Measurements from ENCODE around the gene ERVMER34-1. TPM values are rescaled to one million over a fixed set of nuclear protein-coding genes. Genes with fewer than 3 reads are reported as not detected.

Gene ERVMER34-1
- total RNA-seq, 1 donor, result under 0.01 TPM

DNA sequence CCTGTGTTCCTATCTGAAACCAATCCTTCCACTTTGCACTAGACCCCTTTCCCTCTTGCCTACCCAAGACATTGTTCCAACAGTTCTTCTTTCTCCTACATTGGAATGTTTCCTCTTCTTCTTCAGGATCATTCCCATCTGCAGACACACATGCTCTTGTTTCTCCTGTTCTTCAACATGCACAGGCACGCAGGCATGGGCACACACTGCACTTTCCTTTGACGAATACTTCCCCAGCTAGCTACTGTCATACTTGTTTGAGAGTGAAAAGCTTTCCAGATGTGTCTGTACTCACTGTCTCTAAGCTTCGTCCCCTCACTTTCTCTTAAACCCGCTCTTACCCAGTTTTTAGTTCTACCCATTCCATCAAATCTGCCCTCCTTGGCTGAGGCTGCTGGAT, 31.8 kb upstream of the ERVMER34-1 start:
- H3K4me3 ChIP-seq (ENCODE audit: low read depth, low read length), result no peak overlapping the region
- TF ChIP-seq, protein P1, sequence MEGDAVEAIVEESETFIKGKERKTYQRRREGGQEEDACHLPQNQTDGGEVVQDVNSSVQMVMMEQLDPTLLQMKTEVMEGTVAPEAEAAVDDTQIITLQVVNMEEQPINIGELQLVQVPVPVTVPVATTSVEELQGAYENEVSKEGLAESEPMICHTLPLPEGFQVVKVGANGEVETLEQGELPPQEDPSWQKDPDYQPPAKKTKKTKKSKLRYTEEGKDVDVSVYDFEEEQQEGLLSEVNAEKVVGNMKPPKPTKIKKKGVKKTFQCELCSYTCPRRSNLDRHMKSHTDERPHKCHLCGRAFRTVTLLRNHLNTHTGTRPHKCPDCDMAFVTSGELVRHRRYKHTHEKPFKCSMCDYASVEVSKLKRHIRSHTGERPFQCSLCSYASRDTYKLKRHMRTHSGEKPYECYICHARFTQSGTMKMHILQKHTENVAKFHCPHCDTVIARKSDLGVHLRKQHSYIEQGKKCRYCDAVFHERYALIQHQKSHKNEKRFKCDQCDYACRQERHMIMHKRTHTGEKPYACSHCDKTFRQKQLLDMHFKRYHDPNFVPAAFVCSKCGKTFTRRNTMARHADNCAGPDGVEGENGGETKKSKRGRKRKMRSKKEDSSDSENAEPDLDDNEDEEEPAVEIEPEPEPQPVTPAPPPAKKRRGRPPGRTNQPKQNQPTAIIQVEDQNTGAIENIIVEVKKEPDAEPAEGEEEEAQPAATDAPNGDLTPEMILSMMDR (IDR thresholded peaks at IDR 0.05; ENCODE audit: insufficient read depth, low read length), result no peak
- no peak for DNase-seq (ENCODE audit: low read depth)

DNA sequence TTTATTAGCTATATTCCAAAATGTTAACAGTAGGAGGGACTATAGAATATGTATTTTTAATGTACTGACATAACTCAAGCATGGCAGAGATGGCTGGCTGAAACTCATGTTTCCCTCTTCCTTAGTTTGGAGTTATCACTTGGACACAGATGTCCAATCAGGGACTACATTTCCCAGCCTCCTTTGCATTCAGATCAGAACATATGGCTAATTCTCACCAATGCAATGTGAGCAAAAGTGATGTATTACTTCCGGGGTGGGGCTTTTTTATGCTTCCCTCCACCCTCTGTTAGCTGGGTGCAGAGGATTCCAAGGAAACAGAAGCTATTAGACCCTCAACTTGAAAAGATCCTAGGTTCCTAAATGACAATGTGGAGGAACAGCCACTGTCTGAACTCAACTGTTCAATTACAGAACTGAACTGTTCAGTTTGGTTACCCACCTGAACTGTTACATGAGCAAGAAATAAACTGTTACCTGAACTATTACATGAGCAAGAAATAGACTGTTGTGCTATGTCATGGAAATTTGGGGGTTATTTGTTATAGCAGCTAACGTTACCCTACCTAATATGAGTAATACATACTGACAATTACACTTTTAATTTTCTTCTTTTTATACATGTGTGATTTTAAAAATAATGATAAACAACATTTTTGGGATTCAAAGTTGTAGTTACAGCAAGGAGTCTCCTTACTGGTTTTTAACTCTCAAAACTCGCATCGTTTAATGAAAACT, 29.6 kb upstream of the ERVMER34-1 start:
- TF ChIP-seq, protein P1 (IDR thresholded peaks at IDR 0.05; ENCODE audit: insufficient read depth, low read length), result no peak
- no peak overlapping the region for H3K4me3 ChIP-seq (ENCODE audit: low read depth, low read length)
- no peak for DNase-seq (ENCODE audit: low read depth)

DNA sequence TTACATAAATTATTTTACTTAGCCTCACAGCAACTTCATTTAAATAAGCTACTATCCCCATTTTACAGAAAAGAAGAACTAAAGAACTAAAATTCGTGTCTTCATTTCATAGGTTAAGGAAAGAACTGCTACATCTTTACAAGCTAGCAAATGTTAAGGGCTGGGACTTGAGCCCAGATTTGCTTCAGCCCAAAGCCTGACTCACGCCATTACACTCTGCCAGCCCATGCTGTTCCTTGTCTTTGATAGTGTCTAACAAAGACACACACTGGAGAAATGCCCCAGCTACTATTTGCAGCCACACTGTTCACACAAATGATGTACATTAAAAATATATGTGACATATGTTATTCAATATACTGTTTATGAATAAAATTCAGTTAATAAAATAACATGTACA, 29.0 kb upstream of the ERVMER34-1 start:
- peak; percentile 84 for DNase-seq (ENCODE audit: low read depth)

DNA sequence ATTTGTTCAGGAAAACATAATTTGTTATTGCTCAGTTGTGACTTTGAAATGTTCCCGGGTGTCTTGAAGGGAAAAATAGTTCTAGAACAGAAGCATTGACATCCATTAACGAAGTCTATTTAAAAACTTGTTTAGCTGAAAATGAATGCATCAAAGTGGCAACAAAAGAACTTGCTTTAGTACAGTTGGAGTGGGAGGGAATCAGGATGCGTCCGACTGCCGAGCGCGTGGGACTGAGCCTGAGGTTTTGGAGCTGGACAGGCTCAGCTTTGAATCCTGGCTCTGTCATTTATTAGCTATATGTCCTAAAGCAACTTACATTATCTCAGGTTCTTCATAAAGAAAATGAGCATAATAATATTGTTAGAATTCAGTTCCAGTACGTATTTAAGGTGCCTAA, 9.0 kb upstream of the ERVMER34-1 start:
- H3K4me3 ChIP-seq (ENCODE audit: low read depth, low read length), result no peak overlapping the region
- DNase-seq (ENCODE audit: low read depth), result no peak
- TF ChIP-seq, protein P1 (IDR thresholded peaks at IDR 0.05; ENCODE audit: insufficient read depth, low read length), result no peak

More for the DNA sequence above, 29.0 kb upstream of the ERVMER34-1 start:
- no peak overlapping the region for H3K4me3 ChIP-seq (ENCODE audit: low read depth, low read length)
- TF ChIP-seq, protein P1 (IDR thresholded peaks at IDR 0.05; ENCODE audit: insufficient read depth, low read length), result no peak

DNA sequence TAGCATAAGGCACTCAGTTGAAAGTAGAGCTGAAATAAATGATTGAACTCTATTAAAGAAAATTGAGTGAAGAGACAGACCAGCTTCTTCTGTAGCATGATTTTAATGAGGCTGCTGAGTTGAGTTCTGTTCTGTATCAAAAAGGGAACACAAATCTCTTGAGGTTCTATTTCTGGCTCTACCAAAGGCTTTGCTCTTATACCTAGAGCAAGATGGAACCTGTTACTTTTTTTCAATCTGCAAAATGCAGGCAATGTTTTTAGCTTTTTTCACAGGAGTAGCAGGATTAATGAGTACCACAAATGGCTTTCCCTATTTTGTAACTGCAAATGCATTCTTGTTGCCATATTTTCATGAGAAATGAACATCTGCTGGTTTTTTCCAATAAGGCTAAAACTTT, 4.2 kb upstream of the ERVMER34-1 start:
- H3K4me3 ChIP-seq (ENCODE audit: low read depth, low read length), result no peak overlapping the region
- DNase-seq (ENCODE audit: low read depth), result no peak
- TF ChIP-seq, protein P1 (IDR thresholded peaks at IDR 0.05; ENCODE audit: insufficient read depth, low read length), result no peak

DNA sequence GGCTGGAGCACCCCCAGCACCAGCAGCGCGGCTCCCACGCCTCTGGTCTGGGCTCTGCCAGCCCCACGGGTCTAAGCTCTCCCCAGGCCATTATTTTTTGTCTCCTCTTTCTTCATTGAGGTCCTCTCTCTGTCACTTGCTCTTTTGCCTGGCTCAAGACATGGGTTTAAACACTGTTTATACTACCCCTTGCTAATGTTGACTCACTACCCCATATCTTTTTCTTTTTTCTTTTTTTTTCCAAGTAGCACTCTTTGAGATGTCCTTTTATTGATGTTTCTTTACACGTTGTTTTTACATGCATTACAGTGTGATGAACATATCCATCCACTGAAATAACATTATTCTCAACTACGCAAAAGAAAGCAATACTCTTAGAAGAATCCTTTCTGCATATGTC, 1.7 kb upstream of the ERVMER34-1 start:
- H3K4me3 ChIP-seq (ENCODE audit: low read depth, low read length), result no peak overlapping the region
- DNase-seq (ENCODE audit: low read depth), result no peak
- TF ChIP-seq, protein P1 (IDR thresholded peaks at IDR 0.05; ENCODE audit: insufficient read depth, low read length), result no peak

DNA sequence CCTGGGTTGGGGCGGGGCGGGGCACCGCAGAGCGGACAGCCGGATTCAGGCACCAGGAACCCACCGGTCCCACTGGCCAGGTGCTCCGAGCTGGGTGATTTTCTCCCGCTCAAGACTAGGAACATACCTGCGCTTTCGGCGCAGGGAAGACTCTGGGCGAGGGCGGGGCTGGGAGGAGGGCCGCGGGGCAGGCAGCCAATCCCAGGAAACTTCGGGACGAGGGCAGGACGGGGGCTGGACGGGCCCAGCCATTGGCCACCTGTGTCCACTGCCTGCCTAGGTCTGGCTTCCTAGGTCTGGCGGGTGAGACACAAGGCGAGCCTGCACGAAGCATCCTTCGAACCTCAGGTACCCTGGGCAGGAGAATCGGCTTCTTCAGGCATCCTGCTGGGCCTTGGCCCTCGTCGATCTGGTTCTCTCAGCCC, 274 bp upstream of the ERVMER34-1 start:
- TF ChIP-seq, protein P1 (IDR thresholded peaks at IDR 0.05; ENCODE audit: insufficient read depth, low read length), result no peak
- DNase-seq (ENCODE audit: low read depth), result no peak
- peak overlapping the region; percentile 55 for H3K4me3 ChIP-seq (ENCODE audit: low read depth, low read length)
